C4-2B (cell line): ENCODE results near the gene OR52E1.

Experiments
- ZFX ChIP-seq: fragments of 450-650 bp; IDR thresholded peaks from 2 replicates; pipeline ENCODE4 v1.6.1; 2017
- TF ChIP-seq, protein P1 (sequence below): fragments of 450-650 bp; conservative IDR thresholded peaks from 2 replicates; pipeline ENCODE4 v1.5.1; 2017; ENCODE audit warnings: mild to moderate bottlenecking

DNA sequence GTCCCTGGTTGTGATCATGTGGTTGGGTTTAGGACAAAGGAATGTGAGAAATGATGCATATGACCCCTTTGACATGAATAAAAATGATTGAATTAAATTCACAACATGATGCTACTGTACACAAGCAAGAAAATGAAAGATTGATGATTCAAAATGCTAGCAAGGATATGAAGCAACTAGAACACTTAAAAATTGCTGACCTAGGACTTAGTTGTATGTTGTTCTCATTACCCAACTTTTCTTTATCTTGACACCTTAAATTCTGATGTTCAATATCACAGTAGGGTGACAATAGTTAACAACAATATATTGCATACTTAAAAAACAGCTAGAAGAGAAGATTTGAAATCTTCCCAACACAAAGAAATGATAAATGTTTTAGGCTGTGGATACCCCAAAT lies 48.2 kb downstream of the OR52E1 start:
- TF ChIP-seq, protein P1, sequence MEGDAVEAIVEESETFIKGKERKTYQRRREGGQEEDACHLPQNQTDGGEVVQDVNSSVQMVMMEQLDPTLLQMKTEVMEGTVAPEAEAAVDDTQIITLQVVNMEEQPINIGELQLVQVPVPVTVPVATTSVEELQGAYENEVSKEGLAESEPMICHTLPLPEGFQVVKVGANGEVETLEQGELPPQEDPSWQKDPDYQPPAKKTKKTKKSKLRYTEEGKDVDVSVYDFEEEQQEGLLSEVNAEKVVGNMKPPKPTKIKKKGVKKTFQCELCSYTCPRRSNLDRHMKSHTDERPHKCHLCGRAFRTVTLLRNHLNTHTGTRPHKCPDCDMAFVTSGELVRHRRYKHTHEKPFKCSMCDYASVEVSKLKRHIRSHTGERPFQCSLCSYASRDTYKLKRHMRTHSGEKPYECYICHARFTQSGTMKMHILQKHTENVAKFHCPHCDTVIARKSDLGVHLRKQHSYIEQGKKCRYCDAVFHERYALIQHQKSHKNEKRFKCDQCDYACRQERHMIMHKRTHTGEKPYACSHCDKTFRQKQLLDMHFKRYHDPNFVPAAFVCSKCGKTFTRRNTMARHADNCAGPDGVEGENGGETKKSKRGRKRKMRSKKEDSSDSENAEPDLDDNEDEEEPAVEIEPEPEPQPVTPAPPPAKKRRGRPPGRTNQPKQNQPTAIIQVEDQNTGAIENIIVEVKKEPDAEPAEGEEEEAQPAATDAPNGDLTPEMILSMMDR, result no peak
- TF ChIP-seq ZFX, result no peak
